Stomach smooth muscle (tissue), 2 donors: ENCODE measurements around the gene VPS26B.

ENCODE experiments used
- H3K27ac ChIP-seq: one replicate; pipeline ENCODE4 v1.7.0; 2013; ENCODE audit warnings: mild to moderate bottlenecking, low read length, inconsistent platforms
- H3K27me3 ChIP-seq, 2 donors: one replicate each; pipeline ENCODE4 v1.7.0; 2013; ENCODE audit warnings: low read length in 2 of 2; ENCODE audit not compliant: insufficient read depth in 2 of 2, control insufficient read depth in 1 of 2
- H3K36me3 ChIP-seq, 2 donors: one replicate each; pipeline ENCODE4 v1.7.0; 2013; ENCODE audit warnings: low read length in 2 of 2; ENCODE audit not compliant: control insufficient read depth in 2 of 2, insufficient read depth in 2 of 2
- H3K4me1 ChIP-seq: one replicate; pipeline ENCODE4 v1.7.0; 2013; ENCODE audit warnings: low read length; ENCODE audit not compliant: control insufficient read depth, insufficient read depth
- H3K4me3 ChIP-seq, 2 donors: one replicate each; pipeline ENCODE4 v1.7.0; 2013; ENCODE audit warnings: low read length in 2 of 2
- H3K9ac ChIP-seq, 2 donors: one replicate each; pipeline ENCODE4 v1.7.0; 2013; ENCODE audit warnings: low read length in 2 of 2, mild to moderate bottlenecking in 1 of 2
- H3K9me3 ChIP-seq, 2 donors: one replicate each; pipeline ENCODE4 v1.7.0; 2013; ENCODE audit warnings: low read length in 2 of 2; ENCODE audit not compliant: control insufficient read depth in 2 of 2
- donor health status: healthy.
- donor health status: Pancreatic carcinoma.

The VPS26B gene

GRCh38 chr11:134206185-134206584 lies 18.3 kb upstream of the VPS26B start:
- Histone ChIP-seq H3K36me3 (peaks cover 21 to 30% of the 10 kb centered on the region in 2 donors), H3K27ac (no peak overlapping the region), H3K4me3 (no peak overlapping the region)

GRCh38 chr11:134207538-134208239 lies 16.8 kb upstream of the VPS26B start:
- H3K9me3 ChIP-seq = no peaks in the 10 kb centered on the region

More at GRCh38 chr11:134206185-134206584, 18.3 kb upstream of the VPS26B start:
- H3K9me3 ChIP-seq = no peaks in the 10 kb centered on the region
- H3K9ac ChIP-seq = no peak overlapping the region
- no peaks in the 10 kb centered on the region for H3K27me3 ChIP-seq
- no peaks in the 10 kb centered on the region for H3K4me1 ChIP-seq

GRCh38 chr11:134215836-134216235 lies 8.6 kb upstream of the VPS26B start:
- peaks cover 4 to 5% of the 10 kb centered on the region in 2 donors for H3K36me3 ChIP-seq
- H3K4me3 ChIP-seq = no peak overlapping the region
- no peaks in the 10 kb centered on the region for H3K4me1 ChIP-seq
- H3K27ac ChIP-seq = no peak overlapping the region
- H3K9ac ChIP-seq = no peak overlapping the region
- H3K9me3 ChIP-seq = no peaks in the 10 kb centered on the region
- H3K27me3 ChIP-seq = no peaks in the 10 kb centered on the region

More at GRCh38 chr11:134207538-134208239, 16.8 kb upstream of the VPS26B start:
- Histone ChIP-seq H3K9ac (no peak overlapping the region), H3K27me3 (no peaks in the 10 kb centered on the region), H3K27ac (no peak overlapping the region), H3K36me3 (peaks cover 19 to 23% of the 10 kb centered on the region in 2 donors), H3K4me3 (no peak overlapping the region), H3K4me1 (no peaks in the 10 kb centered on the region)

- Histone ChIP-seq H3K4me1 (no peaks in the 10 kb centered on the region), H3K27me3 (no peaks in the 10 kb centered on the region), H3K4me3 (no peak overlapping the region), H3K9ac (no peak overlapping the region), H3K27ac (no peak overlapping the region), H3K9me3 (no peaks in the 10 kb centered on the region), H3K36me3 (peaks cover 4 to 5% of the 10 kb centered on the region in 2 donors)
Measured at GRCh38 chr11:134216816-134217215, 7.7 kb upstream of the VPS26B start.

- Histone ChIP-seq H3K9ac (peak overlapping the region in 1 of 2 donors; percentile 87), H3K4me1 (peaks cover 25% of the 10 kb centered on the region), H3K9me3 (no peaks in the 10 kb centered on the region), H3K4me3 (peak overlapping the region; percentile 79 to 96), H3K27ac (no peak overlapping the region), H3K27me3 (no peaks in the 10 kb centered on the region), H3K36me3 (peaks cover 0 to 5% of the 10 kb centered on the region in 2 donors)
Measured at GRCh38 chr11:134223121-134223520, 1.4 kb upstream of the VPS26B start.

- Histone ChIP-seq H3K27me3 (no peaks in the 10 kb centered on the region), H3K4me1 (peaks cover 28% of the 10 kb centered on the region), H3K27ac (peak overlapping the region; percentile 93), H3K4me3 (peak overlapping the region; percentile 86 to 96), H3K36me3 (no peaks in the 10 kb centered on the region), H3K9me3 (no peaks in the 10 kb centered on the region), H3K9ac (peak overlapping the region; percentile 83 to 87)
Measured at GRCh38 chr11:134224710-134225664, 516 bp downstream of the VPS26B start.

- Histone ChIP-seq H3K9me3 (no peaks in the 10 kb centered on the region), H3K4me3 (peak overlapping the region in 1 of 2 donors; percentile 96), H3K4me1 (peaks cover 37% of the 10 kb centered on the region), H3K36me3 (peaks cover 2 to 6% of the 10 kb centered on the region in 2 donors), H3K9ac (peak overlapping the region in 1 of 2 donors; percentile 55), H3K27ac (no peak overlapping the region), H3K27me3 (no peaks in the 10 kb centered on the region)
Measured at GRCh38 chr11:134226806-134227325, 2.4 kb downstream of the VPS26B start.

GRCh38 chr11:134228625-134229024 lies 4.2 kb downstream of the VPS26B start:
- peaks cover 33% of the 10 kb centered on the region for H3K4me1 ChIP-seq
- H3K36me3 ChIP-seq = peaks cover 2 to 6% of the 10 kb centered on the region in 2 donors
- no peaks in the 10 kb centered on the region for H3K27me3 ChIP-seq
- no peak overlapping the region for H3K9ac ChIP-seq
- no peak overlapping the region for H3K4me3 ChIP-seq
- no peaks in the 10 kb centered on the region for H3K9me3 ChIP-seq
- no peak overlapping the region for H3K27ac ChIP-seq

- Histone ChIP-seq H3K9ac (peak overlapping the region in 1 of 2 donors; percentile 2), H3K36me3 (peaks cover 2 to 6% of the 10 kb centered on the region in 2 donors), H3K27me3 (no peaks in the 10 kb centered on the region), H3K4me1 (peaks cover 33% of the 10 kb centered on the region), H3K9me3 (no peaks in the 10 kb centered on the region), H3K4me3 (no peak overlapping the region), H3K27ac (no peak overlapping the region)
Measured at GRCh38 chr11:134229126-134229790, 4.8 kb downstream of the VPS26B start.

GRCh38 chr11:134230339-134230738 lies 5.9 kb downstream of the VPS26B start:
- Histone ChIP-seq H3K36me3 (peaks cover 6 to 12% of the 10 kb centered on the region in 2 donors), H3K4me1 (peaks cover 32% of the 10 kb centered on the region), H3K4me3 (no peak overlapping the region), H3K27me3 (no peaks in the 10 kb centered on the region), H3K9me3 (no peaks in the 10 kb centered on the region), H3K9ac (no peak overlapping the region), H3K27ac (no peak overlapping the region)
